SK-N-DZ (cell line): ENCODE measurements around the gene NSMF.

Experiments used
- DNase-seq: peaks from one replicate; pipeline ENCODE4 v3.0.0-alpha.2; 2015; ENCODE audit warnings: low spot score

NSMF gene

DNA sequence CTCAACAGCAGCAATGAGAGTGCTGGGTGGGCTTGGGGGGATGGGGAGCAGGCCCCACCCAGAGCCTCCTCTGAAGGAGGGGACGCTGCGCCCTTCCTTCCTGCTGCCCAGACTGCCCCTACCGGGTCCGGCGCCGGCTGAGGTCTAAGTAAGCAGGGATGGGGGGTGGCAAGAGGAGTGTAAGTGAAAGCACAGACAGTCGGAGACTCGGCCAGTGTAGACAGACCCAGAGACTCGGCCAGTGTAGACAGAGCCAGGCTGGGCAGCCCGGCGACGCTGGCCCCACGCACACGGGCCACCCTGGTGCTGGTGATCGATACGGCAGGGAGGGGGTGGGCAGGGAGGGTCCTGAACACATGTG, 10.6 kb downstream of the NSMF start:
- DNase-seq: no peak

DNA sequence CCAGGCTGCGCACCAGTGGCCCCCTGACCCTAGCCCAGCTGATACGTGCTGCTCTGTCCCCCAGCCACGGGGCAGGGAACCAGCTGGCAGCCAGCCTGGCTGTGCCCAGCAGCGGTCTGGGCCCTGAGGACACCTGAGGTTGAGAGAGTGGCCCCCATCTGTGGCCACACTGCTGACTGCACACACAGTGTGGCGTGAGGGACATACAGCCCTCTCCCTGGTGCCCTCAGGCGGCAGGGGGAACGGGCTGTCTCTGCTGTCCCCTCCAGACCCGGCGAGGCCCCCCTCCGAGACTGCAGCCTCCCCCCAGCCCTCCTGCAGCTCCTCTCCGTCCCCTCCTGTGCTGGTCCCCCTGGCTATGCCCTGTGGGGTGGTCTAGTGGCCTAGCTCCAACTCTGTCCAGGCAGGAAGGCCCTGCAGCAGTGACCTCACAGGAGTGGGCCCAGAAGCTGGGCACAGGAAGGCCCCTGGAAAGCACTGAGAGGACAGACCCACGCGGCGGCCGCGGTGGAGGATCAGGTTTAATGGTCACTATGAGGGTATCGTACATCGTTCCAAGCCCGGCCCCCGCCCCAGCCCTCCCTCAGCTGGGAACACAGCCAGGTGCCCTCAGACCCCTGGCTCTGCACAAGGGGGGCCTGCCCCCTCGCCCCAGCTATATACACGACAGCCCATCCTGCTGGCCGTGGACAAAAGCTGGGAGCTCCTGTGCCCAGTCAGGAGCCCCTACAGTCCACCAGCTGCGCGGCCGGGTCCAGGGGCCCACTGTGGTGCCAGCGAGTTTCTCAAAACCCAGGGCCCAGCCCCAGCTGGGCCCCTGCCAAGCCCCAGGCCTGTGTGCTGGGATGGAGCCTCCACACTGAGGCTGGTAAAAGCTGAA, 11.2 kb downstream of the NSMF start:
- no peak for DNase-seq

DNA sequence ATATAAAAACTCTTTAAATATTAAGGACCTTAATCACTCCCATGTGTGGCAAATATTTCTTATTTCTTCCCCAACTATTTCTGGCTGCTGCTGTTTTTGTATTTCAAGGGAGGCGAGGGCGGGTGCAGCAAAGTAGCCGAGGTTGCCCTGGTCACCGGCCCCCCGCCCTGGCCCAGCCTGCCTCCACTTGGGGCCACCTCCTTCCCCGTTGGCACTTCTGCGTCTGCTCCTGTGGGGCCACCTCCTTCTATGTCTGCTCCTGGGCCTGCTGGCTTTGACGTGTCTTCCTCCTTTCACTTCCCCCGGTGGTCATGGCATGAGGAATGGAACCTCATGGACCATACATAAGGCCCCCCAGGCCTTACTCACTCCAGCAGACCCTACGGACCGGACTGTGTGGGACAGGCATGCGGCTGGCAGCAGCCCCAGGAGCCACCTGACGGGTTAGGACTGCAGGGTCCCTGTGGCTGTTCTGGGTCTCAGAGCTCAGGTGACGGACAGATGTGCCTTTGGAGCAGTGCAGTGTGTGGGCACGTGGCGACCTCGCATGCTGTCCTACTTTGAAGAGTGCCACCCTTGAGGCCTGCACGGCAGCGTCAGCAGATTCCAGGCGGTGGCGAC, 12.2 kb downstream of the NSMF start:
- no peak for DNase-seq

DNA sequence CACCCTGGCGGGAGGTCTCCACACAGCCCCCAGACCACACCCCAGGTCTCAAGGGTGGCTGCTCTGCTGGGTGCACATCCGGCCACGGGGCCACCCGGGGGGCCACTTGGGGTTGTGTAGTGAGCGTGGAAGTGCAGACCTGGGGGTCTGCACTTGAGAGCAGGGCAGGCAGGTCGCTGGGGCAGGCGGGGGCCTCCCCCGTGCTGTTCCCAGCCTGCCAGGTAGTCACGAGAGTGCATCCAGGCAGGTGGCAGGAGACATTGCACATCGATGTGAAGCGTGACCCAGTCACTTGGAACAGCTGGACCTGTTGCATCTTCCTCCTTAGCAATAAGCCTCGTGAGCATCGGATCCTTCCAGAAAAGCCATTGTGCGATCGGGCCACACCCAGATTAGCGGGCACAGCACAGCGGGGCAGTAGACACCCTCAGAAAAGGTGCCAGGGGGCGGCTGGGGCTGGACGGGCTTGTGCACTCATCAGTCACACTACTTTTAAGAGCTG, 13.2 kb downstream of the NSMF start:
- DNase-seq: no peak

DNA sequence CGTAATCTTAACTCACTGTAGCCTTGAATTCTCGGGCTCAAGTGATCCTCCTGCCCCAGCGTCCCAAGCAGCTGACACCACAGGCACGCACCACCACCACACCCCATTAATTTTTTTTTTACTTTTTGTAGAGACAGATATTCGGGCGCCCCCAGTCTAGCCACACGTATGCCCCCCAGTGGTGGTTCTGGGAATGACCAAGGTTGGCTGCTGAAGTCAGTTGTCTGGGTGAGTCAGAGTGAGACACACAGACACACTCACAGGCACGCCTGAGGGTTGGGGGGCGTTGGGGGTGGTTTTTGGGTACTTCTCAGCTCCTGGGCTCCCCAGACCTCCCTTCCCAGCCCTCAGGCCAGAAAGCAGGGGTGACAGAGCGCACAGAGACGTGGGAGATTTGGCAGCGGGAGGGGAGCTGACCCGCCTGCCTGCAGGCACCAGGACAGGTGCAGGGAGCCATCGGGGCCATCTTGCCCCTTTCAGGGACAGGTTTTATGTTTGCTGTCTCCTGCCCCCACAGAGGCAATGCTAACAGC, 13.8 kb downstream of the NSMF start:
- DNase-seq: no peak

DNA sequence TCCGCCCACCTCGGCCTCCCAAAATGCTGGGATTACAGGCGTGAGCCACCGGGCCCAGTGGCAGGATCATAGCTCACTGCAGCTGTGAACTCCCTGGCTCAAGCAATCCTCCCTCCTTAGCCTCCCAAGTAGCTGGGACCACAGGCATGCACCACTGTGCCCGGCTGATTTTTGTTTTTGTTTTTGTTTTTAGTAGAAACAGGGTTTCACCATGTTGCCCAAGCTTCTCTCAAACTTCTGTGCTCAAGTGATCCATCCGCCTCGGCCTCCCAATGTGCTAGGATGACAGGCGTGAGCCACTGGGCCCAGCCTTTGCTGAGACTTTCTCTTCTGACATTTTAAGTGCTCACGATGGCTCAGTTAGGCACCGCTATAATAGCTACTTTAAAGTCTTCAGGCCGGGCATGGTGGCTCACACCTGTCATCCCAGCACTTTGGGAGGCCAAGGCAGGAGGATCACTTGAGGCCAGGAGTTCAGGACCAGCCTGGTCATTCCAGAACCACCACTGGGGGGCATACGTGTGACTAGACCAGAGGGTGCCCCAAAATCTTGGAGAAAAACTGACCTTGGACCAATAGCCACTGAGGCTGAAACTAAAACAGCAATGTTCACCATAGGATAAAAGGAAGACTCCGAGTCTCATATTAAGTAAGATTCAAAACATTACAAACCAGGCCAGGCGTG, 14.9 kb downstream of the NSMF start:
- DNase-seq: no peak

DNA sequence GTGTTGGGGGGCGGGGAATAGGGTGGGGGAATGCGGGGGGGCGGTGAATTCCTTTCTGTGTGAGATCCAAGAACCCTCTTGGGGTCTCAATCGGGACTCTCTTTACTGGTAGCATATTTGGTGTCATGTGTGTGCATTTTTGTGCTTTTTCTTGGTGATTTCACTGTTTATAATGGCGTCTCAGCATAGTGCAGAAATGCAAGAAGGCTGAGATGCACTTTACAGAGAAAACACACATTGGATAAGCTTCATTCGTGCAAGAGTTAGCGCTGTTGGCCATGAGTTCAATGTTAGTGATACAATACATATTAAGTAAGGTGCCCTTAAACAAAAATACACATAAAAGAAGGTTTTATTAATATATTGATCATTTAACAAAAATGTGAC, 17.2 kb downstream of the NSMF start:
- DNase-seq: no peak

DNA sequence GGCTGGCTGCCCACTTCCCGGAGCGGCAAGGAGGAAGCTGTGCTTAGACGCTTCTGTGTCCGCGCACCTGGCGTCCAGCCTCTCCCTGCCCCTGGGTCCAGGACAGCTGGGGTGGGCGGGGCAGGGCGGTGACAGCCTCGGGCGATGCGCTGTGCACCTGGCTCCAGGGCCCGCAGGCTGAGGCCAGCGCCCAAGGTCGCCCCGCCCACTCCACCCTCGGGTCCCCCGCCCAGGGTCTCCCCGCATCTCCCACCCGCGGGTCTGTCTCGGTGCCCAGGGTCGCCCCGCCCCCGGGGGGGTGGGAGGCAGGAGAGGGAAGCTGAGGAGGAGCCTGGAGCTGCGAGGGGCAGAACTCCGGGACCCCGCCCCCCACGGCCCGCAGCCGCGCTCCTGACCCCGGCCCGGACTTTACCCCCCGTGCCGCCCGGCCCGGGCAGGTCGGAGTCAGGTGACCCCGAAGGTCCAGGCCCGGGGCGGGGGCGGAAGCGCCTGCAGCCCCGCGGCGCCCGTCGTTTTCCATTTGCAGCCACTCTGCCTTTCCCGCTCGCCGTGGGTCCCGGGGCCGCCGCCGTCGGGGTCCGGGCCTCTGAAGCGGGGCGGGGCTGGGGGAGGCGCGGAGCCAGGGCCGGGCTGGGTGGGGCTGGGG, 17.7 kb downstream of the NSMF start, which contains the start of gene ENTPD8:
ENTPD8 (minus strand) TSS at position 69 of the 646 bp plus-strand sequence. CDS start 3,072 bp downstream, outside the sequence.
- DNase-seq: peak; percentile 62

DNA sequence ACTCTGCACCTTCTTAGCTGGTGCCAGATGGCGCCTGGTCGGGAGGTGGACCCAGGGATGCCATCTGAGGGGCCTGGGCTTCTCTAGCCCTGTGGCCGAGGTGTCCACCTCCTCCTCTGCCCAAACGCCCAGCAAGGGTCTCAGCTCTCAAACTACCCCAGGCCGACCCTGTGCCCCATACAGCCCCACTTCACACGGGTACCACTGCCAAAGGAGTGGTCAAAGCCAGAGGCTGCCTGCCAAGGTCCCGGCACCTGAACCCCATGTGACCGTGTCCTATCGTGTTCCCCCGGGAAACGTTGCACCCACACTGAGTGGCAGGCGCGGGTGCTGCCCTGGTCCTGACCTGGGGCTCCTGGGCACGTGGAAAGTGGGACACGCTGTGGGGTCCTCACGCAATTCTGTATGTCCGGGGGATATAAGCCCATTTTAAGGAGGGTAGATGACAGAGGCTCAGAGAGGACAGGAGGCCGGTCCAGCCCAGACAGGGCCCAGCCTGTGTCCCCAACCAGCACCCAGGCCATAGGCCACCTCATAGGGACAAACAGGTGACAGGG, 19.9 kb downstream of the NSMF start:
- DNase-seq: no peak

DNA sequence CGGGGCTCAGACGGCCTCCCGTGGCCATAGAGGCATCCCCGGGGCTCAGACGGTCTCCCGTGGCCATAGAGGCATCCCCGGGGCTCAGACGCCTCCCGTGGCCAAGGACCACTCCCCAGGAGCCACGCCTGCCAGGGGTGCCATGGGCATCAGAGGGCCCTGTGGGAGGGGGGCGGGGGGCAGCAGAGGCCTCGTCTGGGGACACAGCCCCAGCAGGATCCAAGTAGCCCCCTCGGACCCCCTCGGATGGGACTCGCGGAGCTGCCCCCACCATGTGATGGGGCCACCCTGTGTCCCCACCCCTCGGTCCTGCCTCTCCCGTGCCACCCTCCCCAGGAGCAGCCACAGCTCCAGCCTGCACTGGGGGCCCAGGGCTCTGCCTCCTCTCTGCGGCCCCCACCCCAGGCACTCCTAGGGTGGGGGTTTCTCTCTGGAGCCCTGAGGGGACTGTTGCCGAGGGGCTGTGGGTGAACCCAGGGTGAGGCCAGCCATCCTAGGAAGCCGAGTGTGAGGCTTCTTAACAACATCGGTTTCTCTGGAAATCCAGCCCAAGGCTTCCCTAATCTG, 20.5 kb downstream of the NSMF start:
- no peak for DNase-seq

DNA sequence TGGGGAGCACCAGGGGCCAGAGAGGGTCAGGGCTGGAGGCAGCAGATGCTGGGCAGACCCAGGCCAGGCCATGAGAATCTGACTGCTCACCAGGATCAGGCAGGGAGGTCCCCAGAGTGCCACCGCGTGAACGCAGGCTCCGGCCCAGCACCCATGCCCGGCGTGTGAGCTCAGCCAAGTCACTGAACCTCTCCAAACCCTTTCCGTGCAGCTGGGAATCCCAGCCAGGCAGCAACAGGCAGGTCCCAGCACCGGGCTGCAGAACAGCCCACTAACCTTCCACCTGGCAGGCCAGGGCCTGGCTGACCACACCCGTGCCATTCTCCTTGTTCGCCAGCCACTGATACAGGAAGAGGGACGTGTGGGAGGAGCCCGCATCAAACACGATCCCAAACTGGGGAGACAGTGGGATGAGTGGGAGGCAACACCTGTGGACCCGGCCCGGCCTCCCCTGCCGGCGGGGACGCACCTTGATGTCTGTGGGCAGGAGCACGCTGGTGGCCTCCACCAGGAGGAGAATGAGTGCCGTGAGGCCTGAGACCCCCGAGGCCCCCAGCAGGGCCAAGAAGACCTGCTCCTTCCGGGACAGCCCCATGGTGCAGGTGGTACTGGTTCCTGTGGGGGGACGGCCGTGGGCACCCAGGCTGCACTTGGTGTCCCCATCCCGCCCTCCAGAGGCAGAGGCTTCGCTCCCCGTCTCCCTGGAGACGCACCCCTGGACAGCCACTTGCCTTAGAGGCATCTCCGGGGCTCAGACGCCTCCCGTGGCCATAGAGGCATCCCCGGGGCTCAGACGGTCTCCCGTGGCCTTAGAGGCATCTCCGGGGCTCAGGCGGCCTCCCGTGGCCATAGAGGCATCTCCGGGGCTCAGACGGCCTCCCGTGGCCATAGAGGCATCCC, 21.2 kb downstream of the NSMF start:
- no peak for DNase-seq

DNA sequence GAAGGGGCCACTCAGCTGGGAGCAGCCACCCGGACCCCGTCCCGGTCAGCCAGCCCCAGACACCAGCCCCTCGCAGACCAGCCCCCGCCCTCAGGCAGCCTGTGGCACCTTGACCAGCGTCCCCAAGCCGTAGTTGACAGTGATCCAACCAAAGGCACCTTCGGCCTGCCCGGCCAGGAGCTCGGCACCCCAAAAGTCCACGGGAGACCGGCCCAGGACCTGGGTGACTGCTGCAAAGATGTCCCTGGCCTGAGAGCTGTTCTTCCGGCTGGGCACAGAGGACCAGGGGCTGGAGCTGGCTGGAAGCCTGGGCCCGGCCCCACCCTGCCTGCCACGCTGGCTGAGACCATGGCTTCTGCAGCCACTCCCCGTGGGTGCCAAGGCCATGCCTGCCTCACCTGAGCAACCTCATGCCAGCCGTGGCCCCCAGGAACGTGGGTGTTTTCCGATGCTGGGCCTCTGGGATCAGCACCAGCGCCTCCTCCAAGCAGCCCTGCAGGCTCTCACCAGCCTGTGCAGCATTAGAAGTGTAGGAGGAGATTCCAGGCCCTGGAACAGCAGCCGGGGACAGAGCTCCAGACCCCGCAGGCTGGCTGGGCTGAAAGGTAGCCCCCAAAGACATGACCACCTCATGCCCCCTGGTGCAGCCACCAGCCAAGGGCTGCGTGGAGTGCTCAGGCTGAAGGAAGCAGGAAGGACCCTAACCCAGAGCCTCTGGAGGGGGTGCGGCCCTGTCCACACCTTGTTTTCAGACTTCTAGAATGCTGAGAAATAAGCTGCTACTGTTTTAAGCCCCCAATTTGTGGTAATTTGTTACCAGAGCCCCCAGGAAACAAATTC, 22.2 kb downstream of the NSMF start:
- no peak for DNase-seq

DNA sequence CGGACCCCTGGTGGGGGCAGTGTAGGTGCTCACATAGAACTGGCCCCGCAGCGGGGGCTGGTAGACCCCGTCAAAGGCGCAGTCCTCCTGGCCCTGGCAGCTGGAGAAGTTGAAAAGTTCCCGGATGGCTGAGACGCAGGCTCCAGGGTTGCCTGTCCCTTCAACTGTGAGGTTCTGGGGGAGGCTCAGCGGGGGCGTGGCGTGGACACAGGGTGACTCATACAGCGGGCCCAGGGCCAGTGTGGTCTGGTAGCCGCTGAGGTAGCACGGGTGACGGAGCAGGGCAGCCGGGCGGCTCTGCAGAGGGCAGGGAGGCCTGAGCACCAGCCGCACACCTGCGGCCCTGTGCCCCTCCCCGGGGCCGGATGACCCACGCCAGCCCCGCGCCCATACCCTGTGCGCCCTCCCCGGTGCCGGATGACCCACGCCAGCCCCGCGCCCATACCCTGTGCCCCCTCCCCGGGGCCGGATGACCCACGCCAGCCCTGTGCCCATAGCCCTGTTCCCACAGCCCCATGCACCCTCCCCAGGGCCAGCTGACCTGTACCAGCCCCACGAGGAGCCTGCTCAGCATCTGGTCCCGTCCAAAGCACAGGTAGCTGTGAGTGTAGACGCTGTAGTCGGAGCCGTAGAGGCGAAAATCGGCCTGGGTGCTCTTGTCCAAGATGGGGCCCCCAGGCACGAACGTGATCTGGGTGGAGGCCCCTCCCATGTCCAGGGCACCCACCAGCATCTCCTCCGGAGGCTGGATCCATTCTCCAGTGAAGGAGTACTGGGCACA, 23.0 kb downstream of the NSMF start:
- no peak for DNase-seq

DNA sequence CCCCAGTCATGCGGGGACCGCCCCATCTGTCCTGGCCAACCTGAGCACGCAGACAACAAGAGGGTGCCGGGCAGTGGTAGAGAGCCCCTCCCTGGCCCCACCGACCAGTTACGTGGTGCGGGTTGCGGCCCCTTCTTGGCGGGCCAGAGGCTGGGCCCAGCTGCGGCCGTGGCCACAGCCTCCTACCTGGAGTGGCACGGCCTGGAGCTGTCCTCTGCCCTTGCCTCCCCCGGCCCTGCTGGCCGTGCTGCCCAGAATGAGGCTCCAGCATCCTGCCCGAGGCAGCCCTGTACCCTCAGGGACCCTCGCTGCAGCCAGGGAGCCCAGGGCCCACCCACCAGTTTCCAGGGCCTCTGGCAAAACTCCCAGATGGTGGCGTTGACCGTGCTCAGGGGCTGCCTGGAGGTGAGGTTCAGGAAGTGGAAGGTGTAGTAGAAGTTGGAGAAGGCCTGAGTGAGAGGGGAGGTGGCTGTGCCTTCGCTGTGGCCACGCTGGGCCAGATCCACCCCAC, 23.7 kb downstream of the NSMF start:
- DNase-seq: no peak

DNA sequence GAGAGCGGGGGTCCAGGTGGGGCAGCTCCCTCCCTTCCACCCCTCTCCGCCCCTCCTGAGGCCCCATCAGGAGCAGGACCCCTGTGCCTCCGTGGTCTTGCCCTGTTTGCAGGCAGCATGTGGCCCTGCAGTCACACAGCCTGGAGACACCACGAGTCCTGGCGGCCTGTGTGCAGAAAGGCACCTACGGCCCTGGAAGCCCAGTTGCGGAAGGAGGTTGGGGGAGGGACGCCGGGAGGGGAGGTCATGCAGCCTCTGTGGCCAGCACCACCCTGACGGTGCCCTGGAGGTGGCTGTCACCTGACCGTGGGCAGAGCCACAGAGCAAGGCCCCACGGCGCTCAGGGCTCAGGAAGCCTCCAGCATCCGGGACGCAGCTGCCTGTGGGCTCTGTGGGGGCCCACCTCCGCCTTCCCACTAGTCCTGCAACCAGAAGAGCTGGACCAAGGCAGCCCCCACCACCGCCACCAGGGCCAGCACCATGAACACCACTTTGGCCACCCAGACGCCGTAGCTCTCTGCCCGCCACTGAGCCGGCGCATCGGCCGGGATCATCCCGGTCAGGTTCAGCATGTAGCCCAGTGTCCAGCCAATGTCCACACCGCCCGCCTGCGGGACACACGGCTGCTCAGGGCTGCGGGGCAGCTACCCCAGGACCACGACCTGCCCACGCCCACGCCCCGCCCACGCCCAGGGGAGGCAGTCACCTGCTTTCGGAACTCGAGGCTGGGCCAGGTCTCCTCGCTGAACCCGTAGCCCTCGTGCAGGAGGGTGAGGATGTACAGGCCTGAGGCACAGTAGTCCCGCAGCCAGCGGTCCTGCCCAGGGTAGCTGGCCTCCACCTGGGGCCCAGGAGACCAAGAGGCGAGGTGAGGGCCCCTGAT, 24.4 kb downstream of the NSMF start:
- no peak for DNase-seq

DNA sequence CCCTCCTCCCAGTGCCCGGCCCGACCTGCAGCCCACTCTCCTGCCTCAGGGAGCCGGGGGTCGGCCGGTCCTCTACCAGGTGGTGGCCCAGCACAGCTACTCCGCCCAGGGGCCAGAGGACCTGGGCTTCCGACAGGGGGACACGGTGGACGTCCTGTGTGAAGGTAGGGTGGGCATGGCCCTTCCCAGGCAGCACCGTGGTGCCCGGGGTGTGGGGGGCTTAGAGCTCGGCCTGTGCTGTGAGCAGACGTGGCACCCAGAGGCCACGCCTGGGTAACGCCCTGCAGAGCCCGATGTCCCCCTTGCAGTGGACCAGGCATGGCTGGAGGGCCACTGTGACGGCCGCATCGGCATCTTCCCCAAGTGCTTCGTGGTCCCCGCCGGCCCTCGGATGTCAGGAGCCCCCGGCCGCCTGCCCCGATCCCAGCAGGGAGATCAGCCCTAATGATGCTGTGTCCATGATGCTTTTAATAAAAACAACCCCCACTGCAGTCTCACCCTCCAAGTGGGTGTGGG, 25.2 kb downstream of the NSMF start:
- no peak for DNase-seq
